HL-60/S4 (cell line): Measurements from ENCODE around the gene PACRGL.
"Not testable (repeated sequence)": the region's sequence is repeated elsewhere in the genome, so short reads cannot be mapped to it uniquely, and the experiment has no call there.

Source experiments
- in situ Hi-C: fragments of 300-500 bp; cut with MboI; formaldehyde crosslinking; loops from 2 replicates; pipeline ENCODE4 v1.14.3; 2022; ENCODE audit warnings: low sequenced_read_pairs

The PACRGL gene

DNA sequence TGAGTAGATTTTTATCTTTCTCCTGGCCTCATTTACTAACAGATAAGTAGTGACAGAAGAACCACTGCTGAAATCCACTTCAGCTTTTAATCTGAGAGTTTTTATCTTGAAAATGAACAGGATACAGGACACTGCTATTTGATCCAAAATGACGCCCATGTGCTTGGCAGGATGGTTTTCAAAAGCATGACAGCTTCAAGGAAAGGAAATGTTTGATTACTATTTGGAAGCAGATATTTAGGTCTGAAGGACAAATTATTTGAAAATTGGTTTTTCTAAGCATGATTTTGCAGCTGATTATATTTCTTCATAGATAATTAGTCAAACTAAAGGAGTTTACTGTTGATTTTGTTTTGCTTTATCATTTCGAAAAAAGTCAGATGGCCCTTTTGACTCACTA, 11.1 kb downstream of the PACRGL start:
- in situ Hi-C loops: no loop called here

GRCh38 chr4:20723019-20723418, 22.8 kb downstream of the PACRGL start:
- in situ Hi-C loops: no loop called here

DNA sequence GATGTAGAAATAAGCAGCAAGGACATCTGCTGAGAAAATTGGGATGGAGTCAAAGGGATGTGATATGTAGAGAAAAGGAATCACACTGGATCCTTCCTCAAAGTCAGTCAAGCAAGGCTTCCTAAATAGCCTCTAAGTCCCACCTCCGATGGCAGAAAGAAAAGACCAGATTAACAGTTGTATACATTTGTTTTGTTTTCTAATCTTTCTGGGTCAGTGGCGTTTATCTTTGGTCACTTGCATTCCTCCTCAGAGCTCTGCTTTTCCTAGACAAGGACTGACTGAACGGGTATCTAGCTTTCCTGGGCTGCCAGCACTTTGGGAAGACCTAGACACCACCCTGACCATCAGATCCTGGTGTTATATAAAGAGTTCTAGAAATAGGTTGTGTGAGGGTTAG, 23.2 kb downstream of the PACRGL start:
- in situ Hi-C loops: no loop called here

DNA sequence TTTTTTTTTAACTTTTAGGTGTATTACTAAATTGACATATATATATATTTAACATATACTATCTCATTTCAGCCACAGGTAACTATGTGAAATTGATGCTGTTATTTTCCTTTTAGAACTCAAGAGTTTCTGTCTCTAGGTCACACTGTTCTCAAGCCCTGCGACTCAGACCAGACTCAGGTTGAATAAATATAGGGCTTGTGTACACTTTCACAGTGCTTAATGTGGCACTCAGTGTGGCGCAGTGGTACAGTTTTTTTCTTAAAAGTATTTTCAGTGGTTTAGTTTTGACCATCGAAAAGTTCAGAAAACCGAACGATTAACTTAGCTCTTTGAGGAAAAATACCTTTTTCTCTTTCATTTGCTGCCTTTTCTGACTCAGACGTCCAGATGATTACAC, 24.7 kb downstream of the PACRGL start:
- in situ Hi-C loops: no loop called here

GRCh38 chr4:20735931-20736330, 35.7 kb downstream of the PACRGL start:
- in situ Hi-C loops: no loop called here

- in situ Hi-C loops: not testable (repeated sequence)
Measured at GRCh38 chr4:20746000-20746399, 45.7 kb downstream of the PACRGL start.

DNA sequence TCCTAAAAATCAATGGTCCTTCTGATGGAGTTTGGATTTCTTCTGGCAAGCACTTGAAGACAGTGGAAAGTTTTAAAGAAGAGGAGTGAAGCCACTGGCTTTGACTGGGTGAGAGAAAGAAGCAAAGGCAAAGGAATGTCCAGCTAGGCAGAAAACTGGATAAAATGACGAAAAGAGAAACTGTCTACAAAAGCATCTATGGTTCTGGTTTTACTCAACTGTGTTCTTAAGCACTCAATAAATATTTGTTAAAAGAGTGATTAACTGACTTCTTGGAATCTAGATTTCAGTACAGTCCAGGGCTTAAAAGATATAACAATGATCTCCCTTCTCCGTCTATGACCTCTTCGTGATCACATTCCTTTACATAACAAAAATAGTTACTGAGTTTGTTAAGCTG, 52.4 kb downstream of the PACRGL start:
- in situ Hi-C loops: no loop called here

GRCh38 chr4:20754036-20754435, 53.8 kb downstream of the PACRGL start:
- in situ Hi-C loops: no loop called here

GRCh38 chr4:20760053-20760452, 59.8 kb downstream of the PACRGL start:
- in situ Hi-C loops: no loop called here

- in situ Hi-C loops: no loop called here
Measured at GRCh38 chr4:20761382-20761781, 61.1 kb downstream of the PACRGL start.

- in situ Hi-C loops: no loop called here
Measured at GRCh38 chr4:20761826-20762225, 61.6 kb downstream of the PACRGL start.

- in situ Hi-C loops: no loop called here
Measured at GRCh38 chr4:20764366-20764992, 64.2 kb downstream of the PACRGL start.

DNA sequence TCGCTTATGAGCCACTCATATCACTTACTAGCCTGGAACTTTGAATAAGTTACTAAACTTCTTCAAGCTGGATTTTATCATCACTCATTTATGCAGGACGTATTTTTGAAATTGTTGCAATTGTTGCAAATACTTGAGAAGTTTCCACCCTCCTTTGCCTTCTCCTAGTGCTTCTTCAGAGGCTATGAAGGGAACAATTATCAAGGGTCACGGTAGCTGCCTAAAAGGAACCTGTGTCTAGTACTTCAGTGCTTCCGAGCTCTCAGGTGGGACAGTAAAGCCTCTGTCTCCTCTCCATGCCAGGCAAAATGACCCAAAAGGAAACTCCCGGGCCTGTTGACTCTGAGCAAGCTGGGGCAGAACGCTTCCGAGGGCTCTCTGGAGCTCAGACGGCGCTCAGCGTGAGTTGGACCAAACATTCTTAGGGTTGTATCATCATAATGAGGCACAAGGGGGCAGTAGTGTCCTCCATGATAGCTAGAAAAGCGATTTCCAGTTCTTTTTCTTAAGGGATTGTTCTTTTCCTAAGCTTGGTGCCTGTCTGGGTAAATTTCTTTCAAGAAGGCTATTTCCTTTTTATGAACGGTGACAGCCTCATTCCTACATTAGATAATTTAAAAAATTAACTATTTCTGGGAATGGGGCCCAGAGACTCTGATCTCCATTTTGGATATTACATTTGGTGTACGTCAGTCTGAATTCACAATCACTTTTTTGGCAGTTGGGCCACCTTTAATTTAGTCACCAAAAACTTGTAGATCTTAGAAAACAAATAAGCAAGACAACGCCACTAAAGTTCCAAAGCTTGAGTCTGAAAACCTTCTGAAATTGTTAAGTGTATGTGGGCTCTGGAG, 73.1 kb downstream of the PACRGL start:
- in situ Hi-C loops: no loop called here

GRCh38 chr4:20778896-20779295, 78.6 kb downstream of the PACRGL start:
- in situ Hi-C loops: no loop called here

- in situ Hi-C loops: not testable (repeated sequence)
Measured at GRCh38 chr4:20783134-20783533, 82.9 kb downstream of the PACRGL start.

DNA sequence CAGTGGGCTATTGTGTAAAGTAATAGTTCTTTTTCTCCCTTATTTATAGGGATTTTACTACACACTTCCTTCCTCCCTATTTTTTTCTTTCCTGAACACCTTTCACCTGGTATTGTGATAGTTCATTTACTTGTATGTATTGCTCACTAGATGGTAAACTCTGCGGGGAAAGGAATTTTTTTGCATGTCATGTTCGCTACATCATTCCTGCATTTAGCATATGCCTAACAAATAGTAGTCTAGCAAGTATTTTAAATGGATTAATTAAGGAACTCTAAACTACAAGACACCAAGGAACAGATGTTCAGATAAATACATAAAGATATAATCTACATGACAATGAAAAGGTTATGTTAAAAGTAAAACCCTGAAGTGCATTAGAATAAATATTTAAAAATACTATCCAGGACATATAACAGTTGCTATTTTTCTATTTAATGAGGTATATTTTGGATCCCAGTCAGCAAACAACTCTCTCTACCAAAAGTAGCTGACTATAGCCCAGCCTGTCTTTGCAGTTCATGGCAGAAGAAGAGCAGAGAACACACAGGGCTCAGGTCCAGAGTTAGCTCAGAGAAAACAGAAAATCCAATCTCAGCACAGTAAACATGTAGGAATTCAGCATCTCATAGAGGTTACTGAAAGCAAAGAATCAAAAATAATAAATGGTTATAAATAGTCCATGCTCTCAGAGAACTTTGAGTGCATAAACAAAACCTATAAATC, 87.8 kb downstream of the PACRGL start:
- in situ Hi-C loops: no loop called here
